OCI-LY1 (cell line): ENCODE data around the gene ARHGEF6.

ENCODE experiments used
- CTCF ChIP-seq: fragments of 200-600 bp; sonication (generic), shearing (Covaris generic); IDR thresholded peaks from 2 replicates; pipeline ENCODE4 v1.5.1; 2017; ENCODE audit warnings: mild to moderate bottlenecking, antibody characterized with exemption, low read length, moderate library complexity, mixed read lengths
- EZH2 ChIP-seq: fragments of 200-600 bp; sonication (generic), shearing (Covaris generic); IDR thresholded peaks from 2 replicates; pipeline ENCODE4 v1.8.0; 2017; ENCODE audit warnings: borderline replicate concordance, mixed run types, mild to moderate bottlenecking, antibody characterized with exemption, low read length, moderate library complexity, mixed read lengths

GRCh38 chrX:136731207-136731782, 49.4 kb downstream of the ARHGEF6 start:
- TF ChIP-seq CTCF (no peak), EZH2 (no peak)
